Breast epithelium (tissue), 3 donors: ENCODE measurements around the gene GATA6.

Experiments used
- POLR2AphosphoS5 ChIP-seq, 3 donors: sonication (generic); formaldehyde crosslinking; IDR thresholded peaks; one replicate each; pipeline ENCODE4 v1.6.1; 2017; ENCODE audit warnings: antibody characterized with exemption in 3 of 3
- TF ChIP-seq, protein P1 (sequence below), 3 donors: fragments of 450-650 bp; IDR thresholded peaks; one replicate each; pipeline ENCODE4 v1.5.1; 2016 to 2017; ENCODE audit warnings: antibody characterized with exemption in 3 of 3, mild to moderate bottlenecking in 3 of 3, moderate library complexity in 3 of 3

DNA sequence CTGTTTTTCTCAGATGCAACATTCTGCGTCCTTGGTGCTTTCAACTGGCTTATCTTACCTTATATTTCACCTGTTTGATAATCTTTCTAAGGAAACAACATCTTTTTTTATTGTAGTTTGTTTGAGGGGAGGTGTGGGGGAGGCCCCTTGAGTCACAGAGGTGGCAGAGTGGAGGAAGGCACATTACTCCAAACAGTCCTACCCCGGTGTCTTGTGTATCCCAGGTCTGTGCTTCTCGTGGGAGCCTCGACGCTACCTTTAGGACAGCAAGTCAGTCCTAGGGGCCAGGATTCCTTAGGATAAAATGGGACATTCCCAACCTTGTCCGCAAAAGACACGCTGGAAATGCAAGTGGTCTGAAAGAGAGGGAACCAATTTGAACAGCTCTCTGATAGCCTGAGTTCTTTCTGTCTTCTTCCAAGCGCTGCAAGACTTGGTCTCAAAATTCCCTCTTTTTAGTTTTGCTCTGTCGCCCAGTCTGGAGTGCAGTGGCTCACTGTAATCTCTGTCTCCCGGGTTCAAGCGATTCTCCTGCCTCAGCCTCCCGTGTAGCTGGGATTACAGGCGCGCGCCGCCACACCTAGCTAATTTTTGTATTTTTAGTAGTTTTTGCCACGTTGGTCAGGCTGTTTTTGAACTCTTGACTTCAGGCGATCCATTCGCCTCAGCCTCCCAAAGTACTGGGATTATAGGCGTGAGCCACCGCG, 4.0 kb downstream of the GATA6 start:
- TF ChIP-seq, protein P1, sequence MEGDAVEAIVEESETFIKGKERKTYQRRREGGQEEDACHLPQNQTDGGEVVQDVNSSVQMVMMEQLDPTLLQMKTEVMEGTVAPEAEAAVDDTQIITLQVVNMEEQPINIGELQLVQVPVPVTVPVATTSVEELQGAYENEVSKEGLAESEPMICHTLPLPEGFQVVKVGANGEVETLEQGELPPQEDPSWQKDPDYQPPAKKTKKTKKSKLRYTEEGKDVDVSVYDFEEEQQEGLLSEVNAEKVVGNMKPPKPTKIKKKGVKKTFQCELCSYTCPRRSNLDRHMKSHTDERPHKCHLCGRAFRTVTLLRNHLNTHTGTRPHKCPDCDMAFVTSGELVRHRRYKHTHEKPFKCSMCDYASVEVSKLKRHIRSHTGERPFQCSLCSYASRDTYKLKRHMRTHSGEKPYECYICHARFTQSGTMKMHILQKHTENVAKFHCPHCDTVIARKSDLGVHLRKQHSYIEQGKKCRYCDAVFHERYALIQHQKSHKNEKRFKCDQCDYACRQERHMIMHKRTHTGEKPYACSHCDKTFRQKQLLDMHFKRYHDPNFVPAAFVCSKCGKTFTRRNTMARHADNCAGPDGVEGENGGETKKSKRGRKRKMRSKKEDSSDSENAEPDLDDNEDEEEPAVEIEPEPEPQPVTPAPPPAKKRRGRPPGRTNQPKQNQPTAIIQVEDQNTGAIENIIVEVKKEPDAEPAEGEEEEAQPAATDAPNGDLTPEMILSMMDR (IDR thresholded peaks at IDR 0.05): no peak
- no peak for TF ChIP-seq POLR2AphosphoS5 (IDR thresholded peaks at IDR 0.05)
